HS-5 (cell line): ENCODE results near the gene CENPB.
"Not testable (repeated sequence)": the region's sequence is repeated elsewhere in the genome, so short reads cannot be mapped to it uniquely, and the experiment has no call there.

Experiments
- DNase-seq: peaks from one replicate; pipeline ENCODE4 v3.0.0-alpha.2; 2012; ENCODE audit warnings: low read depth

The CENPB gene

GRCh38 chr20:3811467-3812258 lies 25.1 kb upstream of the CENPB start:
- DNase-seq: peak; percentile 98

DNA sequence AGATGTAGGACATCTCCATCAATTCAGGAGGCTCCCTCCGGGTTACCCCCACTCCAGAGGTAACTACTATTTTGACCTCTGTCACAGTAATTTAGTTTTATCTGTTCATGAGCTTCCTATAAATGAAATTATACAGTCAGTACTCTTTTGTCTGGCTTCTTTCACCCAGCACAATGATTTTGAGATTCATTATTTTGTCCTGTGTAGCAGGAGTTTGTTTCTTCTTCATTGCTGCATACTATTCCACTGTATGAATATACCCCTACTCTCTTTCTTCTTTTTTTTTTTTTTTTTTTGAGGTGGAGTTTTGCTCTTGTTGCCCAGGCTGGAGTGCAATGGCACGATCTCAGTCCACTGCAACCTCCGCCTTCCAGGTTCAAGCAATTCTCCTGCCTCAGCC lies 22.0 kb upstream of the CENPB start:
- no peak for DNase-seq

GRCh38 chr20:3804781-3805180 lies 18.2 kb upstream of the CENPB start:
- DNase-seq: no peak

DNA sequence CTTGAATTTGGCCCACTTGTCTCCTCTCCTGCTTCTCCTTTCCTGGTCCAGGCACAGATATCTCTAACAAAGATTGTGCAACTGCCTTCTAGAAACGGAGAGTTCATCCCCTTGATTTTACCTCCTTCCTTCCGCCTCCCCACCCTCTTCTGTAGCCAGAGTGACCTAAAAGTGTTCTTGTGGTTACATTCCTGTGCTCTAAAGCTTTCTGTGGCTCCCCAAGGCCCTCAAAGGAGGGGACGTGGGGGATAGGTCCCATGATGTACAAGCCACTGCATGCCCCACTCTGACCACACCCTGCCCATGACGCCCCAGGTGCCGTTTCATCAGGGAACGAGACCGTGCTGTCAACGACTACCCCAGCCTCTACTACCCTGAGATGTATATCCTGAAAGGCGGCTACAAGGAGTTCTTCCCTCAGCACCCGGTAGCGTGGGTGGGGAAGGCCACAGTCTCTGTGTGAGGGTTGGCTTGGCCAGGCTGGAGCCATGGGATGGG lies 17.8 kb upstream of the CENPB start:
- DNase-seq: no peak

DNA sequence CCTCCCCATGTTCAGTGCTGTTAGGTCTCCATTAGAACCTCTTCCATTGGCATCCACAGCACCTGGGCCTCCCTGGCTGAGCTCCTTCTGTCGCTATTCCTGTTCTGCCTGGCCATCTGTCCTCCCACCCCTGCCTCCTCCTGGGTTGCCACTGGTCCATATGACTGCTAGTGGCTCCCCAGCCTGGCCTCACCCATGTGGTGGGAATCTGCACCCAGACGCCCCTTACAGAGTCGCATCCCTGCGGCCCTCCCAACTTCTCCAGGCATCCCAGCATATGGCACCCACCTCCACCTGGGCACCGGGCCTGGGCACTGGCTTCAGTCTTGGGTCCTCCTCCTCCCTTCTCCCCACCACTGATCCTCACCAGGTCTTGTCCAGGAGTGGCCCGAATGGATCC lies 17.3 kb upstream of the CENPB start:
- no peak for DNase-seq

DNA sequence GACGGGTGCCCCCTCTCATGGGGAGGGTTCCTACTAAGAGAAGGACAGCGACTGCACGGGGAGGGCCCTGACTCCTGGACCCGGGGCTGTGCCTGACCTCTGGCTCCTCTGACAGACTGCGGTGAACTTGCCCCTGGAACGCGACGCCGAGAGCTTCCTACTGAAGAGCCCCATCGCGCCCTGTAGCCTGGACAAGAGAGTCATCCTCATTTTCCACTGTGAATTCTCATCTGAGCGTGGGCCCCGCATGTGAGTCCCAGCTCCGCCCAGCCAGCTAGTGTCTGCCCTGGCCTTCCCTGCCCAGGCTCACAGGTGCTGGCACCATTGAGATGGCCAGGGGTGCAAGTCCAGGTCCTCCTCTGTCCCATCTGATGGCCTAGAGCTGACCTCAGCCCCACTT lies 16.7 kb upstream of the CENPB start:
- DNase-seq: no peak

DNA sequence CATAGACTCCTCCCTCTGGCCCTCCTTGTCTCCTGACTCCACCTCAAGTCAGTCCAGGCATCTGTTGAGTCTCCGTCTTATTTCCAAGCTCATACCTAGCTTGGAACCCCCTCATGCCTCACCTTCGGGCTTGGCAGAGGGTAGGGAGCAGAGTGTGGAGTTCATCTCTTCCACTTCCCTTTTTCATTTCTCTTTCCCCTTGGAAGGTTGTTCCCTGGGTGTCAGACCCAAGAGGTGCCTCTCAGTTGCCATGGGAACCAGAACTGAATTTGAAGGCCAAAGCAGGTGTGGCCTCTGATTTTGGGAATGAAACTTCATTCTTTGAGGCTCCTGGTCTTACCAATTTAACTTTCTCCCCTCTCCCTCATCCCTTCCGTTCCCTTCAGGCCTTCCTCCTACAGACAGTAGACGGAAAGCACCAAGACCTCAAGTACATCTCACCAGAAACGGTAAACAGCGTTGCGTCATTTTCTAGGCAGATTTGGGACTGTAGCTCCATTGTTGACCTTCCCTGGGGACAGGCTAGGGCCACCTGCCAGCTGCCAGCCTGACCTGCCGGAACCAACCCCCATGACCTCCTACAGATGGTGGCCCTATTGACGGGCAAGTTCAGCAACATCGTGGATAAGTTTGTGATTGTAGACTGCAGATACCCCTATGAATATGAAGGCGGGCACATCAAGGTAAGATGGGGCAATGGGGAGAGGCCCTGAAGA lies 16.1 kb upstream of the CENPB start:
- no peak for DNase-seq

- DNase-seq: no peak
Observed at GRCh38 chr20:3801846-3802245, 15.3 kb upstream of the CENPB start.

DNA sequence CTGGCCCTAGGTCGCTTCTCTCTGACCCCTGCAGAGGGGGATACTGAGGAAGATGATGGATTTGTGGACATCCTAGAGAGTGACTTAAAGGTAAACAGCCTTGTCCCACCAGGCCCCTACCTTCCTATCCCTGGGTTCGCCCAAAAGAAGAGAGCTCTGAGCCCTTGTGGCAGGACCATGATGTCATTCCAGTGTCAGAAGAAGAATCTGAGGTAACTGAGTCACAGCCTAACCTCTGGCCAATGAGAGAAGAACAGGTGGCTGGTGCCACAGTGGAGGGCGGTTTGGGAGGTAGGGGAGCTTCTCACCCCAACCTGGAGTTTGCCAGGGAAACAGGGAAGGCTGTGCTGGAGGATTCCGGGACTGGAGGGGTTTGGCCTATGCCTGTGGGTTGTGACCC lies 14.8 kb upstream of the CENPB start:
- DNase-seq: no peak

DNA sequence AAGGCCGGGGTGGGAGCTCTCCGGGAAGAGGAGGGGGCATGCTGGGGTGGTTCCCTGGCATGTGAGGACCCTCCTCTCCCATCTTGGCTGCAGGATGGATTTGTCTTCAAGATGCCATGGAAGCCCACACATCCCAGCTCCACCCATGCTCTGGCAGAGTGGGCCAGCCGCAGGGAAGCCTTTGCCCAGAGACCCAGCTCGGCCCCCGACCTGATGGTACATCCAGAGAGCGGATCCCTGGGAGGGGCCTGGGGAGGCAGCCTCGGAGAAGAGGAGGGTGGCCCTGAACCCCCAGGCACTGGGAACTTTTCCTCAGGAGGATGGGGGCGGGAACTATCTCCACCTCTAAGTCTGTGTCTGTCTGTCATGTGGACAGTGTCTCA lies 14.3 kb upstream of the CENPB start:
- DNase-seq: no peak

- no peak for DNase-seq
Observed at GRCh38 chr20:3800256-3800877, 13.8 kb upstream of the CENPB start.

DNA sequence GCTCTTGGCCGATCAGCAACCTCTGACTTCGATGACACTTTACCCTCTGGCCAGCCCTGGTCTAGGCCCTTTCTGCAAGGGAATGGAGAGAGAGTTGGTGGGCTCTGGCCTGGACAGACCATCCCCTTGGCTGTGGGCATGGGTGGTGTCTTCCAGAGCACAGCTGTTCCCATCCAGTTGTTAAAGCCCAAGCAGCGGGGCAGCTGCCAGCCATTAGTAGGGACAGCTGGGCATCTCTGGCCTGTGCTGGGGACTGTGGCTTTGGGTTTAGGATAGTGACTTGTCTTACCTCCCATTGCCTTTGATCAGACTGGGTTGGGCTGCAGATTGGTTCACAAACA lies 12.3 kb upstream of the CENPB start:
- no peak for DNase-seq

DNA sequence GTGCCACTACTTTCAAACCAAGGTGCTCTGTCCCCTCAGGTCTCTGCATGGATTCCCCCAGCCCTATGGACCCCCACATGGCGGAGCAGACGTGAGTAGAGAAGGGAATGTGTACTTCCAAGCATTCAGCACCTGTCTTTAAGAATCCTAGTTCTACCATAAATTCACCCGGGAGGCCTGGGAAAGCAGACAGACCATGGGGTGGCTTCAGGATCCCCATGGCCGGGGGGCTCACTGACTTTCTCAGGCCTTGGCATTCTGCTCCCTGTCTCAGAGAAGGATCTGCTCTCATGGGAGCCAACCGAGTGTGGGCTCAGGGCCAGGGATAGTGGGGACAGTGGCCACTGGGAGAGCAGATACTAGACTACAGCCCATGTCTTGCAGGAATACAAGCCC lies 11.8 kb upstream of the CENPB start:
- no peak for DNase-seq

GRCh38 chr20:3797592-3798372 lies 11.2 kb upstream of the CENPB start:
- no peak for DNase-seq

GRCh38 chr20:3797226-3797545 lies 10.6 kb upstream of the CENPB start:
- DNase-seq: no peak

GRCh38 chr20:3796477-3797225 lies 10.1 kb upstream of the CENPB start:
- DNase-seq: no peak

GRCh38 chr20:3795511-3796468 lies 9.2 kb upstream of the CENPB start, which contains the start of gene CDC25B:
CDC25B (plus strand) TSS chr20:3796310; CDS start chr20:3796532, 222 bp downstream.
- peak; percentile 79 for DNase-seq

DNA sequence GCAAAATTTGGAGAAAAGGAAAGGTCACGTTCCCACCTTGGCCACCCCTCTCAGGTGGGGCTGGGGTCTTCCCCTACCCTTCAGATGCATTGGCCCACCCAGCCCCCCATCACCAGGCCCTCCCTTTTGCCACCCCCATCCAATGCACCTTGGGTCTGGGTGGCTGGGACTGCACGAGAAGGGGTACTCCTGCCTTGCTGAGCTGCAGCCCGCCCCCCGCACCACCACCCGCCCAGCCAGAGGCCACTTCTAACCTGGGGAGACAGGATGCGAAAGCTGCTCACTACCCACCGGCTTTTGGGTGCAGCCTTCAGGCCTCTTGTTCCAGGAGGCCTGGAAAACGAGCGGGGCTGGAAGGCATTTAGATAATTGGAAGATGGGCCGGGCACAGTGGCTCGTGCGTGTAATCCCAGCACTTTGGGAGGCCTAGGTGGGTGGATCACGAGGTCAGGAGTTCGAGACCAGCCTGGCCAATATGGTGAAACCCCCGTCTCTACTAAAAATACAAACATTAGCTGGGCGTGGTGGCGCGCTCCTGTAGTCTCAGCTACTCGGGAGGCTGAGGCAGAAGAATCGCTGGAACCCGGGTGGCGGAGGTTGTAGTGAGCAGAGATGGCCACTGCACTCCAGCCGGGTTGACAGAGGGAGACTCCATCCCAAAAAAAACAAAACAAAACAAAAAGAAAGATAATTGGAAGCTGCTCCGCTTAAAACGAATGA lies 8.3 kb upstream of the CENPB start:
- no peak for DNase-seq

DNA sequence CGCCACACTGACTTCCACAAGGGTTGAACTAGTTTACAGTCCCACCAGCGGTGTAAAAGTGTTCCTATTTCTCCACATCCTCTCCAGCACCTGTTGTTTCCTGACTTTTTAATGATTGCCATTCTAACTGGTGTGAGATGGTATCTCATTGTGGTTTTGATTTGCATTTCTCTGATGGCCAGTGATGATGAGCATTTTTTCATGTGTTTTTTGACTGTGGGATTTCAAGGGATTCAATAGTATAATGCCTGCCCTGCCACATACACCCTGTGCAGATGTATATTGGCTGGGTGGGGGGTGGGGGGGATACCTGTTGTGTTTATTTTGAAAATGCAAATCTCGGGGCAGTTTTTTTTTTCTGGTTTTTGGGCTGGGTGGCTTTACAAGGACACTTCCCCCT lies 7.6 kb upstream of the CENPB start:
- DNase-seq: not testable (repeated sequence)

DNA sequence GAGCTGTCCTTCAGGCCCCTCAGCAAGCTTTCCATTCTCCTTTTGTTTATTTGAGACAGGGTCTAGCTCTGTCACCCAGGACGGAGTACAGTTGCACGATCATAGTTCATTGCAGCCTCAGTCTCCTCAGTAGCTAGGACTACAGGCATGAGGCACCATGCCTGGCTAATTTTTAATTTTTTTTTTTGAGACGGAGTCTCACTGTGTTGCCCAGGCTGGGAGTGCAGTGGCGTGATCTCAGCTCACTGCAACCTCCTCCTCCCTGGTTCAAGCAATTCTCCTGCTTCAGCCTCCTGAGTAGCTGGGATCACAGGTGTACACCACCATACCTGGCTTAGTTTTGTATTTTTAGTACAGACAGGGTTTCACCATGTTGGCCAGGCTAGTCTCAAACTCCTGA lies 2.7 kb upstream of the CENPB start:
- not testable (repeated sequence) for DNase-seq
